ENCODE results near the gene CHST11. TPM values are rescaled to one million over a fixed set of nuclear protein-coding genes. Genes with fewer than 3 reads are reported as not detected.

Gene CHST11
- total and polyA plus RNA-seq, 2 of the 4 experiments (the other 2 are of a cell fraction), result 1.4 to 2.7 TPM

GRCh38 chr12:104741077-104741476 is 284.3 kb downstream of the CHST11 start:
- no TSS peak for BruUV-seq (replicated peaks)
- in situ Hi-C loops (cut with MboI; ENCODE audit: low sequenced_read_pairs), result no loop called here

More at GRCh38 chr12:104741077-104741476, 284.3 kb downstream of the CHST11 start:
- Histone ChIP-seq H3K4me2 (ENCODE audit: low read depth, low read length) (no peak overlapping the region), H3K4me3 (ENCODE audit: insufficient read depth, low read depth, low read length) (no peak overlapping the region), H3K9me1 (ENCODE audit: insufficient read depth, low read length) (peaks cover under 1% of the 10 kb centered on the region; the same call in 1 of the 2 replicates), H3K9ac (ENCODE audit: low read depth, low read length) (no peak overlapping the region), H3K14ac (replicated peaks; ENCODE audit: low read depth, low read length) (no peak overlapping the region), H3K23ac (ENCODE audit: low read depth, low read length) (no peak overlapping the region), H3K9me3 (ENCODE audit: control insufficient read depth, insufficient read depth, low read length) (no peaks in the 10 kb centered on the region), H3K27ac (ENCODE audit: insufficient read depth, low read length) (no peak overlapping the region), H3K79me1 (ENCODE audit: low read depth in 1 of 2, low read length in 2 of 2) (no peaks in the 10 kb centered on the region), H3K18ac (ENCODE audit: low read depth, low read length) (no peak overlapping the region), H3K4ac (ENCODE audit: low read depth, low read length) (no peak overlapping the region), H4K20me1 (ENCODE audit: insufficient read depth, low read length) (no peaks in the 10 kb centered on the region; the same call in 1 of the 2 replicates), H3K56ac (ENCODE audit: extremely low read depth, insufficient read depth, low read length) (no peak overlapping the region), H3K36me3 (ENCODE audit: control insufficient read depth, insufficient read depth, low read length) (no peaks in the 10 kb centered on the region), H4K91ac (ENCODE audit: insufficient read depth, low read depth, low read length) (no peak overlapping the region), H3K27me3 (ENCODE audit: control insufficient read depth, insufficient read depth, low read length) (peaks cover 7% of the 10 kb centered on the region), H2BK20ac (ENCODE audit: low read depth, low read length) (no peak overlapping the region), H2AK5ac (ENCODE audit: low read depth, low read length) (no peak overlapping the region), H2BK5ac (ENCODE audit: low read depth, low read length, poor library complexity, severe bottlenecking) (no peak overlapping the region), H2AFZ (replicated peaks; ENCODE audit: low read length, poor library complexity) (peak overlapping the region; percentile 8), H2BK15ac (ENCODE audit: low read depth, low read length) (no peak overlapping the region), H4K5ac (ENCODE audit: low read depth, low read length) (no peak overlapping the region), H2AK9ac (replicated peaks; ENCODE audit: low read depth, low read length, poor library complexity) (no peak overlapping the region), H3K4me1 (ENCODE audit: control insufficient read depth, insufficient read depth, low read length) (no peaks in the 10 kb centered on the region; the same call in 1 of the 2 replicates), H4K8ac (ENCODE audit: low read depth in 2 of 2, low read length in 2 of 2) (no peak overlapping the region), H2BK120ac (ENCODE audit: low read depth, low read length) (no peak overlapping the region)
- ChIA-PET CTCF (no interaction called here), POLR2A (ENCODE audit: unreplicated experiment) (no interaction called here)
- dilution Hi-C loops (cut with HindIII; ENCODE audit: low sequenced_read_pairs, unreplicated experiment) (no loop called here), intact Hi-C loops (cut with micrococcal nuclease) (no loop called here)
- no CpG with 5 or more reads among the region's 5 CpGs for WGBS, 2 experiments (ENCODE audit: extremely low coverage in 2 of 2, insufficient read length in 1 of 2)
- ATAC-seq (ENCODE audit: low read depth) (no peak), DNase-seq (no peak)
- TF ChIP-seq NFE2L2 (IDR thresholded peaks at IDR 0.05; ENCODE audit: low read depth, low read length), result no peak
- TF ChIP-seq FOS (IDR thresholded peaks at IDR 0.05; ENCODE audit: low read depth, low read length), result no peak
- TF ChIP-seq MAZ (IDR thresholded peaks at IDR 0.05; ENCODE audit: borderline replicate concordance, low read depth, low read length), result no peak
- TF ChIP-seq BHLHE40 (IDR thresholded peaks at IDR 0.05; ENCODE audit: low read depth, low read length), result no peak
- TF ChIP-seq MXI1 (IDR thresholded peaks at IDR 0.05; ENCODE audit: borderline replicate concordance, low read depth, low read length), result no peak
- TF ChIP-seq CEBPB (IDR thresholded peaks at IDR 0.05; ENCODE audit: low read depth, low read length), result no peak
- TF ChIP-seq RFX5 (IDR thresholded peaks at IDR 0.05; ENCODE audit: low read depth, low read length), result no peak
- TF ChIP-seq, protein P1, sequence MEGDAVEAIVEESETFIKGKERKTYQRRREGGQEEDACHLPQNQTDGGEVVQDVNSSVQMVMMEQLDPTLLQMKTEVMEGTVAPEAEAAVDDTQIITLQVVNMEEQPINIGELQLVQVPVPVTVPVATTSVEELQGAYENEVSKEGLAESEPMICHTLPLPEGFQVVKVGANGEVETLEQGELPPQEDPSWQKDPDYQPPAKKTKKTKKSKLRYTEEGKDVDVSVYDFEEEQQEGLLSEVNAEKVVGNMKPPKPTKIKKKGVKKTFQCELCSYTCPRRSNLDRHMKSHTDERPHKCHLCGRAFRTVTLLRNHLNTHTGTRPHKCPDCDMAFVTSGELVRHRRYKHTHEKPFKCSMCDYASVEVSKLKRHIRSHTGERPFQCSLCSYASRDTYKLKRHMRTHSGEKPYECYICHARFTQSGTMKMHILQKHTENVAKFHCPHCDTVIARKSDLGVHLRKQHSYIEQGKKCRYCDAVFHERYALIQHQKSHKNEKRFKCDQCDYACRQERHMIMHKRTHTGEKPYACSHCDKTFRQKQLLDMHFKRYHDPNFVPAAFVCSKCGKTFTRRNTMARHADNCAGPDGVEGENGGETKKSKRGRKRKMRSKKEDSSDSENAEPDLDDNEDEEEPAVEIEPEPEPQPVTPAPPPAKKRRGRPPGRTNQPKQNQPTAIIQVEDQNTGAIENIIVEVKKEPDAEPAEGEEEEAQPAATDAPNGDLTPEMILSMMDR (conservative IDR thresholded peaks at IDR 0.05; ENCODE audit: low read depth, low read length), result no peak
- no peak for TF ChIP-seq RCOR1 (IDR thresholded peaks at IDR 0.05; ENCODE audit: insufficient replicate concordance, low read length)
- TF ChIP-seq, protein P2, sequence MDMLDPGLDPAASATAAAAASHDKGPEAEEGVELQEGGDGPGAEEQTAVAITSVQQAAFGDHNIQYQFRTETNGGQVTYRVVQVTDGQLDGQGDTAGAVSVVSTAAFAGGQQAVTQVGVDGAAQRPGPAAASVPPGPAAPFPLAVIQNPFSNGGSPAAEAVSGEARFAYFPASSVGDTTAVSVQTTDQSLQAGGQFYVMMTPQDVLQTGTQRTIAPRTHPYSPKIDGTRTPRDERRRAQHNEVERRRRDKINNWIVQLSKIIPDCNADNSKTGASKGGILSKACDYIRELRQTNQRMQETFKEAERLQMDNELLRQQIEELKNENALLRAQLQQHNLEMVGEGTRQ (IDR thresholded peaks at IDR 0.05; ENCODE audit: low read depth, low read length), result no peak
